Lower leg skin (tissue), 4 donors: ENCODE data around the gene MAGI2. TPM values are rescaled to one million over a fixed set of nuclear protein-coding genes. Genes with fewer than 3 reads are reported as not detected.

Source experiments
- DNase-seq, 2 donors: peaks; one replicate each; pipeline ENCODE4 v3.0.0-alpha.2; 2019; ENCODE audit warnings: low spot score in 2 of 2
- H3K4me3 ChIP-seq: fragments of 200-600 bp; sonication (generic); 2 replicates; pipeline ENCODE4 v1.5.1; 2017; ENCODE audit warnings: mild to moderate bottlenecking, low read depth; ENCODE audit not compliant: poor library complexity, severe bottlenecking
- CTCF ChIP-seq, 3 donors: fragments of 450-650 bp; IDR thresholded peaks; one replicate each; pipeline ENCODE4 v1.5.1; 2016; ENCODE audit warnings: antibody characterized with exemption in 3 of 3, mild to moderate bottlenecking in 3 of 3, moderate library complexity in 2 of 3
- POLR2A ChIP-seq, 2 donors: fragments of 450-650 bp; IDR thresholded peaks; one replicate each; pipeline ENCODE4 v1.6.1; 2016 to 2017; ENCODE audit warnings: antibody characterized with exemption in 2 of 2, mild to moderate bottlenecking in 1 of 2, moderate library complexity in 1 of 2
- WGBS, 2 donors: methylation state at CpG; one replicate each; pipeline ENCODE4 v1.1.5; 2018; 5-methylcytosine and 5-hydroxymethylcytosine counted together
- intact Hi-C: fragments of 100-400 bp; cut with DNase I; formaldehyde crosslinking; loops from one replicate; pipeline ENCODE4 v1.15.0; 2023; ENCODE audit warnings: low total_unique reads
- total RNA-seq, 4 donors: library from RNA; depleted of rRNA; stranded (reverse); fragments of >200 nt; gene quantifications; one replicate each; pipeline ENCODE4 v1.1.0, GENCODE V29; 2016

The MAGI2 gene
- 1 to 10 TPM; 1.6 to 3.0 (median 2.1) TPM for total RNA-seq

- 1% methylated on average over 61 to 64 of the region's 67 CpGs for WGBS, 2 donors
- TF ChIP-seq POLR2A (IDR thresholded peaks at IDR 0.05) (peak in 1 of 2 donors; percentile 63), CTCF (IDR thresholded peaks at IDR 0.05) (no peak)
- peak within 1 kb of the TSS; percentile 63 for H3K4me3 ChIP-seq
- intact Hi-C loops, result no loop called here
- peak; percentile 79 to 96 for DNase-seq
Measured at GRCh38 chr7:79453558-79454360, at the start of gene MAGI2. TSS of gene MAGI2 (minus strand) at chr7:79453667. CDS start at chr7:79453320, 347 bp downstream.

DNA sequence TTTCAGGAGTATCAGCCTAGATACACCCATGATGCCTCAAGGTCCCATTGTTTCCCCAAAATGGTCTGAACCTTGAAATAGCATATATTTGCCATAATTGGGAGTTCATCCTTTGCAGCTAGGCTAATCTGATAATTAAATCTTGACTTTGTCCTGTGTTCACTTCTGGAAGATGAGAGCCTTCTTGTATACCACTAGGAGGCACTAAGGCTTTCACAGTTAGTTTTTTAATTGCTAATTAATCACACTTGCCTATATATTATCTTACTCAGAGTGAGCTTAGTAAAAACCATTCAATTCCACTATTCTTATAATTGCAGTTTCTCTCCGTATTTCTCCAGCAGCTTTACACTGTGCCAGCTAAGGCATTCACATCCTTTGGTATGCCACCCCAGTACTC lies 48.7 kb upstream of the MAGI2 start:
- no peak for TF ChIP-seq CTCF (IDR thresholded peaks at IDR 0.05)
- TF ChIP-seq POLR2A (IDR thresholded peaks at IDR 0.05), result no peak
- WGBS, 2 donors, result 78 to 81% methylated on average over 1 of the region's 1 CpG
- DNase-seq, result no peak
- intact Hi-C loops, result no loop called here
- H3K4me3 ChIP-seq, result no peak overlapping the region

DNA sequence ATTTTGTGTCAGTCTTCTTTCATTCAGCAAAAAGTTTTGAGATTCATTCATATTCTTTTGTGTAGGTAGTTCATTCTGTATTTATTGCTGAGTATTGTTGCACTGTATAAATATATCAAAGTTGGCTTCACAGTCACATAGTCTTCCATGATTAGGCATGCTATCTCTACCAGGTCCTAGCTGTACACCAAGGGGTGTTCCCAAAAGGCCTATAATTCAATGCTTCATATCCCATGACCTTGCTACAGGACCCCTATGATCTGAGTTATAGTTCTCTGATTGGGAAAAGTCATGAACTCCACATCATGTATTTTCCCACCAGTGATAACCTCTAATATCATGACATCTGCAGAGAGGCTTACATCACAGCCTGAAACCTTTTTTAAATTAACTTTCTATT lies 47.3 kb upstream of the MAGI2 start:
- intact Hi-C loops, result no loop called here
- no peak overlapping the region for H3K4me3 ChIP-seq
- no peak for TF ChIP-seq POLR2A (IDR thresholded peaks at IDR 0.05)
- TF ChIP-seq CTCF (IDR thresholded peaks at IDR 0.05), result no peak
- no peak for DNase-seq

DNA sequence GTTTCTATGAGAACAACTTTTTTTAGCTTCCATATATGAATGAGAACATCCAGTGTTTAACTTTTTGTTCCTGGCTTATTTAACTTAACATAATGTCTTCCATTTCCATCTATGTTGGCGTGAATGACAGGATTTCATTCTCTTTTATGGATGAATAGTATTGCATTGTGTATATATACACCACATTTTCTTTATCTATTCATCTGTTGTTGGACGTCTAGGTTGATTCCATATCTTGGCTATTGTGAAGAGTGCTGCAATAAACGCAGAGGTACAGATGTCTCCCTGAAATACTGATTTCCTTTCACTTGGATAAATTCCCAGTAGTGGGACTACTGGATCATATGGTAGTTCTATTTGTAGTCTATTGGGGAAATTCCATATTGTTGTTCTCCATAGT lies 44.3 kb upstream of the MAGI2 start:
- no peak for TF ChIP-seq POLR2A (IDR thresholded peaks at IDR 0.05)
- no peak for TF ChIP-seq CTCF (IDR thresholded peaks at IDR 0.05)
- intact Hi-C loops, result no loop called here
- H3K4me3 ChIP-seq, result no peak overlapping the region
- no peak for DNase-seq
- WGBS, 2 donors, result 71 to 74% methylated on average over 3 of the region's 3 CpGs

- intact Hi-C loops, result no loop called here
- TF ChIP-seq POLR2A (IDR thresholded peaks at IDR 0.05), result no peak
- no peak for TF ChIP-seq CTCF (IDR thresholded peaks at IDR 0.05)
- 54 to 61% methylated on average over 6 of the region's 6 CpGs for WGBS, 2 donors
- no peak for DNase-seq
- no peak overlapping the region for H3K4me3 ChIP-seq
Measured at GRCh38 chr7:79495544-79496272, 42.2 kb upstream of the MAGI2 start.
